HG02588 (cell line): Measurements from ENCODE around the gene ANO7.

ENCODE experiments used
- ATAC-seq: cut with Tn5 transposase; IDR thresholded peaks from one replicate; pipeline ENCODE4 v1.9.1; 2021; ENCODE audit warnings: mild to moderate bottlenecking, moderate library complexity; ENCODE audit not compliant: unreplicated experiment

ANO7 gene

DNA sequence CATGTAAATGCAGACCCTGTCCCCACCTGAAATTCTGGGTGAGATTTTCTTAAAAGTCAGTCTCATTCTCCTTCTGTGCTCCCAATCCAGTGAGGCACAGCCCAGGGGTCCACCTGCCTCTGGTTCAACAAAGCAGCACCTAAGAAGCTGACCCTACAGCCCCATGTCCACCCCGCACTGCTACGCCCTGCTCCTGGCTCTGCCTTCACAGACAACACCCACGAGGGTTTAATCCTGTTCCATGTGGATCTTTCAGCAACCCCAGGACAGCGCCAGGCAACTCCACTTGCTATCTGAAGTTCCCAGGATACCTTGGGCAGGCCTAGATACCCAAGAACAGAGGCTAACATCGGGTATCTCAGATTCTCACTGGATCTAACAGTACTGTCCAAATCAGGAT is 82.1 kb downstream of the ANO7 start:
- no peak for ATAC-seq

DNA sequence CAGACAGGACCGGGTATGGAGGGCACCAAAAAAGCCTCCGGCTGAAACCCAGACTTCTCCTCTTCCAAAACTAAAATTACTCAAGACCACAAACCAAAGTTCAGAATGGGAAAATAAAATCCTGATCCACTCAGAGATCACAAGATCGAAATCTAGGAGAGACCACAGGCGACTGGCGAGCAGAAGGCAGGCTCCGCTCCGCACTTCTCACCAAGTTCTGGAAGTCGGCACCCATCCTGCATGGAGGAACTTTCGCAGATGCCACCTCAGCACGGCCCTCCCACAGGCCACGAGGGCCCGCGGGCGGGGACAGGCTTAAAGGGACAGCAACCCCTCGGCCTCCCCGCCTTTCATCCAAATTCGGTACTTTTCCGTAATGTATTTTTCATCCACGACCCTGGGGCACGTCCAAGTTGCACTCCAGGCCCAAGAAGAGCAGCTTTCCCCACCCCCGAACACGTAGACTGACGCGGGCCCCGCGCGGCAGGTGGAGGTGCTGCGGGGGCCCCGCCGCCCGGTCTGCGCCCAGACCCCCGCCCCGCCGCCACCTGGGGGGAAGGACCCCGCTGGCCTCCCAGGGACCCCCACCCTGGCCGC is 83.3 kb downstream of the ANO7 start:
- ATAC-seq = peak; percentile 51

DNA sequence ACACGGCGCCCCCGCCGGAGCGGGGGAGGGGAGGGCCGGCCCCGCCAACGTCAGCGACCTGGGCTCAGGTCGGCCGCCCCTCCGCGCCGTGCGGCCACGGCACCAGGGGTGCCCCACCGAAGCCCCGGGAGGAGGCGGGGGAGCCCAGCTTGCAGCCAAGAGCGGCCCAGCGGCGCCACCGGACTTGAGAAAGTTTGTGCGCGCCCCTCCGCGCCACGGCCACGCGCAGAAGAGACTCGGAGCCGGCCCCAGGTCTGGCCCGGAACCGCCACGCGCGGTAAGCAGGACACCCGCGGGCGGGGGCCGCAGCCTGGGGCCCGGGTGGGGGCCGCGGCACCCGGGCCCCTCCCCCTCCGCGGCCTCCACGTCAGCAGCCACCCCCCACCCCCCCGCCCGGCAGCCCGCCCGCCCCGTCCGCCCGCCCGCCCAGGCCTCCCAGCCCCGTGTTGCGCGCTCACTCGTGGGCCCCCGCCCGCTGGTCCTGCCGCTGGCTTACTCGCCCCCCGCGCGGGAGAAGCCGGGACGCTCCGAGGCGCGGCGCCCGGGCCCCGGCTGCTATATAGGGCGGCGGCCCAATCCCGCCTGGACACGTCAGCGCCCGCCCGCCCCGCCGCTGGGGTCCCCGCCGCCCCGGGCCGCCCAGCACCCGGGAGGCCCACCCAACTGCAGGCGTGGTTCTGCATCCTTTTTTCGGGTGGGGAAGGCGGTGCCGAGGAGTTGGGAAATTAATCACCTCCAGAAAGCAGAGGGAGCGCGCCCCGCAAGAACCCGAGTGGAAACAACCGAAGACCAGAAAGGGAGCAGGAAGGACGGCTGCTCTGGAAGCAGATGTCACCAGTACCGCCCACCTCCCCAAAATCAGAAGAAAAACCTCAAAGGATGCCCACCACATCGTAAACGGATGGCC is 84.1 kb downstream of the ANO7 start:
- peak; percentile 51 for ATAC-seq

DNA sequence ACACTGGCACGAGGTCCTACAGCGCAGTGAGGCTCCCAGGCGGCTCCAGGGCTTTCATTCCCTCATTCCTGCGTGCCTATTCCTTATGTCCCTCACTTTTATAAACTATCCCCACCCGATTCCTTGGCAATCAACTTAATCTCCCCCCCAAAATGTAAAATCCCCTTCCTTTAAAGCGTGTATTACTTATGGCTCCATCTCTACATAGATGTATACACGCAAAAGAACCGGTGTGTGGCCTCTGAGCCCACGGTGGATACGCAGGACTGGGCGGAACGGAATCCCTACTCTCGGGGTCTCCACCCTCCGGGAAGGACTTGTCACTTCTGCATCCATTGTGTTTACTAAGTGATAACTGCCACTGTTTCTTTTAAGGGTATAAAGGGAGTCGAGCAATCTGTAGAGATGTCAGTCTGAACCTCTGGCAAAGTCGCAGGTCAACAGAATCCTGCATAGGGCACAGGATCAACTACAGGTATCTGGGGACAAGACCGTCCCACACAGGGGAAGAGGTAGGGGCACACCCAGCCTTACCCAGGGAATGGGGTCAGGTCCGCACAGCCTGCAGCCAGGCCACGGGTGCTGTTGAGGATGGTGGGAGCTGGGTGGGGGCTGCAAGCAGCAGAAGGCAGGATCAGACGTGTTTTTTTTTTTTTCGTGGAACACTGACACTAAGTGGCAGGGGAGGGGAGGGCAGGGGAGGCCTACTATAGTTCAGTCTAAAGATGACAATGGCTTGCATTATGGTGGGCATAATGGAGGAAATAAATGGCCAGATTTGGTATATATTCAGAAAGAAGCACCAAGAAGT is 84.9 kb downstream of the ANO7 start:
- ATAC-seq = no peak

DNA sequence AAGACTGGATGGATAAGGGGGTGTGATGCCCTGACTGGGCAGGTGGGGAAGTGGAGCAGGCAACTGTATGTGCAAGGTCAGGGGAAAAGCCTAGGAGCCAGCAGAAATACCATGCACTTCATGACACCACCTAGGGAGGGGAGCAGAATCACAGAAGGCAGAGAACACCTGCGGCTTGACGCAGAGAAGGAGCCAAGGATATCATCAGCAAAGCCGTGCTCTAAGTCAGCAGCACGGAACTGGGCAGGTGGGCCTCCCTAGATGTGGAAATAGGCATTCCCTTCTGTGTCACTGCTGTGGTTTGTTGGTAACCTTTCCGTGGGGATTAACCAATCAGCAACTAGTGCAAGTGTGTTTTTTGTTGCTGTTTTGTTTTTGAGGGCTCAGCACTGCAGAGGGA is 85.7 kb downstream of the ANO7 start:
- ATAC-seq = no peak
